Type B pancreatic cell (in vitro differentiated cells): Measurements from ENCODE around the gene SUPT4H1. TPM values are rescaled to one million over a fixed set of nuclear protein-coding genes. Genes with fewer than 3 reads are reported as not detected.

Source experiments
- DNase-seq: peaks from one replicate; pipeline ENCODE4 v3.0.0; 2021; ENCODE audit warnings: mixed read lengths; ENCODE audit not compliant: unreplicated experiment; ENCODE audit errors: extremely low spot score
- H3K27ac Mint-ChIP-seq: 2 replicates; pipeline ENCODE4 v1.8.0; 2021; ENCODE audit warnings: mild to moderate bottlenecking, mixed read lengths
- H3K27me3 Mint-ChIP-seq: 2 replicates; pipeline ENCODE4 v1.8.0; 2021; ENCODE audit warnings: mixed read lengths
- H3K36me3 Mint-ChIP-seq: 2 replicates; pipeline ENCODE4 v1.8.0; 2021; ENCODE audit warnings: mixed read lengths
- H3K4me1 Mint-ChIP-seq: one replicate; pipeline ENCODE4 v1.8.0; 2021; ENCODE audit warnings: mixed read lengths; ENCODE audit not compliant: unreplicated experiment
- H3K4me3 Mint-ChIP-seq: 2 replicates; pipeline ENCODE4 v1.8.0; 2021; ENCODE audit warnings: mild to moderate bottlenecking, mixed read lengths
- H3K9me3 Mint-ChIP-seq: 2 replicates; pipeline ENCODE4 v1.8.0; 2021; ENCODE audit warnings: mixed read lengths
- CTCF ChIP-seq: fragments of 200-600 bp; sonication (generic); conservative IDR thresholded peaks from 2 replicates; pipeline ENCODE4 v1.5.0; 2021; ENCODE audit warnings: antibody characterized with exemption, mild to moderate bottlenecking
- microRNA-seq: library from miRNA; unstranded; fragments of <30 nt; microRNA quantifications from one replicate; pipeline ENCODE4, GENCODE V29; 2020
- total RNA-seq: library from RNA; stranded (reverse); gene quantifications from 2 replicates; pipeline ENCODE4 v1.2.1, GENCODE V29; 2021; ENCODE audit warnings: low replicate concordance

Gene SUPT4H1
- total RNA-seq, 1 donor from 2014 or later, result 82.9 TPM

- no peak overlapping the region for H3K4me3 Mint-ChIP-seq
- H3K27ac Mint-ChIP-seq, result no peak overlapping the region
- peak; percentile 69 for DNase-seq
- no peaks in the 10 kb centered on the region for H3K9me3 Mint-ChIP-seq
- H3K36me3 Mint-ChIP-seq, result no peaks in the 10 kb centered on the region
- H3K27me3 Mint-ChIP-seq, result peaks cover 12% of the 10 kb centered on the region
- TF ChIP-seq CTCF, result peak; percentile 84
- peaks cover 6% of the 10 kb centered on the region for H3K4me1 Mint-ChIP-seq
Measured at GRCh38 chr17:58303971-58304749, 47.8 kb downstream of the SUPT4H1 start.

GRCh38 chr17:58302919-58303585 lies 48.9 kb downstream of the SUPT4H1 start:
- no peak for DNase-seq
- no peak for TF ChIP-seq CTCF
- no peak overlapping the region for H3K27ac Mint-ChIP-seq
- H3K36me3 Mint-ChIP-seq, result no peaks in the 10 kb centered on the region
- H3K9me3 Mint-ChIP-seq, result no peaks in the 10 kb centered on the region
- H3K4me1 Mint-ChIP-seq, result peaks cover 6% of the 10 kb centered on the region
- H3K4me3 Mint-ChIP-seq, result no peak overlapping the region
- H3K27me3 Mint-ChIP-seq, result peaks cover 20% of the 10 kb centered on the region

GRCh38 chr17:58302171-58302918 lies 49.7 kb downstream of the SUPT4H1 start:
- Mint-ChIP-seq H3K4me3 (no peak overlapping the region), H3K4me1 (peaks cover 6% of the 10 kb centered on the region), H3K27ac (no peak overlapping the region), H3K36me3 (no peaks in the 10 kb centered on the region), H3K27me3 (peaks cover 21% of the 10 kb centered on the region), H3K9me3 (no peaks in the 10 kb centered on the region)
- no peak for TF ChIP-seq CTCF
- no peak for DNase-seq

- H3K27ac Mint-ChIP-seq, result no peak overlapping the region
- DNase-seq, result no peak
- no peak overlapping the region for H3K4me3 Mint-ChIP-seq
- peaks cover 19% of the 10 kb centered on the region for H3K27me3 Mint-ChIP-seq
- no peaks in the 10 kb centered on the region for H3K36me3 Mint-ChIP-seq
- peaks cover 6% of the 10 kb centered on the region for H3K4me1 Mint-ChIP-seq
- TF ChIP-seq CTCF, result no peak
- H3K9me3 Mint-ChIP-seq, result no peaks in the 10 kb centered on the region
Measured at GRCh38 chr17:58301504-58302150, 50.4 kb downstream of the SUPT4H1 start.

GRCh38 chr17:58300336-58300735 lies 51.7 kb downstream of the SUPT4H1 start:
- no peak for DNase-seq
- peaks cover 6% of the 10 kb centered on the region for H3K4me1 Mint-ChIP-seq
- no peak overlapping the region for H3K4me3 Mint-ChIP-seq
- TF ChIP-seq CTCF, result no peak
- no peaks in the 10 kb centered on the region for H3K9me3 Mint-ChIP-seq
- no peaks in the 10 kb centered on the region for H3K36me3 Mint-ChIP-seq
- peaks cover 21% of the 10 kb centered on the region for H3K27me3 Mint-ChIP-seq
- no peak overlapping the region for H3K27ac Mint-ChIP-seq

Small RNA genes lying within 50 kb of the gene (microRNA-seq; reads per million reads assigned to microRNA genes)
- not detected for gene MIR4736

Other genes with a start within 250 kb of the SUPT4H1 start
- not detected in 2 replicates for gene OR4D1, start 203.8 kb downstream of the SUPT4H1 start, total RNA-seq
- not detected in 2 replicates for gene OR4D2, start 185.2 kb downstream of the SUPT4H1 start, total RNA-seq
- not detected in 2 replicates for gene EPX, start 159.5 kb downstream of the SUPT4H1 start, total RNA-seq
- 21.9 and 33.2 TPM in 2 replicates for gene MKS1, start 132.9 kb downstream of the SUPT4H1 start, total RNA-seq
- not detected in 2 replicates for gene LPO, start 113.6 kb downstream of the SUPT4H1 start, total RNA-seq
- gene MPO, start 71.3 kb downstream of the SUPT4H1 start, total RNA-seq, result not detected in 2 replicates
- gene TSPOAP1, start 23.4 kb downstream of the SUPT4H1 start, total RNA-seq, result 9.7 and 18.4 TPM in 2 replicates
- 14.0 and 21.8 TPM in 2 replicates for gene RNF43, start 65.3 kb upstream of the SUPT4H1 start, total RNA-seq
- 0.10 TPM in 1 of 2 replicates, not detected in the other for gene HSF5, start 136.2 kb upstream of the SUPT4H1 start, total RNA-seq
- gene MTMR4, start 162.4 kb upstream of the SUPT4H1 start, total RNA-seq, result 62.2 and 76.5 TPM in 2 replicates